Measurements from ENCODE around the gene FHAD1.

DNA sequence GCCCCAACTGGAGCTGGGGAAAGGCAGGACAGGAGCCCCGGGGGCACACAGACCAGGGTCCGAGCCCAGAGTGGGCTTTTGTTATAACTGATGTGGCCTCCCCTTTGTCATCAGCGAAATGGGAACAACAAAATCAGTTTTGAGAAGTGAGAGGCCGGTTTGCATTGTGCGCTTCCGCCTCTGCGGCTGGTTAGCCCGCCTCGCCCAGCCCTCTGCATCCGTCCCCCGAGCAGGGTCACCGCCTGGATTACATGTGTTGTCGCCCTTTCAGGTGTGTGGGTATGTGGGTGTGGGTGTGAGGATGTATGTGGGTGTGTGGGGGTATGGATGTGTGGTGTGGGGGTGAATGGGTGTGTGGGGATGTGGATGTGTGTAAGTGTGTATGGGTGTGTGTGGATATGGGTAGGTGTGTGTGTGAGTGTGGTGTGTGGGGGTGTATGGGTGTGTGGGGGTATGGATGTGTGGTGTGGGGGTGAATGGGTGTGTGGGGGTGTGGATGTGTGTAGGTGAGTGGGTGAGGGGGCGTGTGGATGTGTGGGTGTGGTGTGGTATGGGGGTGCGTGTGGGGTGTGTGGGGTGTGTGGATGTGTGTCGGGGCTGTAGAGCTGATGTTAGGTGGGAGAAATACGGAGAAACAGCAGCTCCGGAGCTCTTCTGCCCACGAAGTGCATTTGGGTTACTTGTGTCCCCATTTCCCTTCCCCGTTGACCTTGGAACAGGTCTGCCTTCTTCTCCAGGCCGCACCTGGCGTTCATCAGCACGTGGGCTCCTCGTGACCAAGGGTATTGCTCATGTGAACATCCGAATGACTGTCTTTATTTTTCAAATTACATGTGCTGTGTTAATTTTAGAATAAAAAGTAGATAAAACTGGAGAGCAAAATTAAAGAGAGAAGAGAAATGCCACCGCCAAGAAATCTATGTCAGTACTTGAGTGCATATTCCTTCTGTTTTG, 67.6 kb downstream of the FHAD1 start:
- TF ChIP-seq POLR2A (IDR thresholded peaks at IDR 0.05; ENCODE audit: low read depth, low read length) (no peak), CTCF (IDR thresholded peaks at IDR 0.05; ENCODE audit: extremely low read depth in 1 of 2, insufficient read depth in 1 of 2, low read depth in 1 of 2, low read length in 2 of 2) (no peak), EZH2 (IDR thresholded peaks at IDR 0.05; ENCODE audit: borderline replicate concordance, low read depth, low read length, severe bottlenecking) (no peak), POLR2AphosphoS5 (IDR thresholded peaks at IDR 0.05; ENCODE audit: insufficient read depth, low read depth, low read length) (no peak), GATA2 (IDR thresholded peaks at IDR 0.05; ENCODE audit: insufficient read depth, insufficient read length, low read depth, low read length) (no peak)
- TF ChIP-seq, protein P1, sequence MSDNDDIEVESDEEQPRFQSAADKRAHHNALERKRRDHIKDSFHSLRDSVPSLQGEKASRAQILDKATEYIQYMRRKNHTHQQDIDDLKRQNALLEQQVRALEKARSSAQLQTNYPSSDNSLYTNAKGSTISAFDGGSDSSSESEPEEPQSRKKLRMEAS (IDR thresholded peaks at IDR 0.05; ENCODE audit: insufficient read depth, insufficient read length), result no peak

All from endothelial cell of umbilical vein (primary cell).